Urinary bladder (tissue), 4 donors: ENCODE results near the gene CD3G. TPM values are rescaled to one million over a fixed set of nuclear protein-coding genes. Genes with fewer than 3 reads are reported as not detected.

Experiments
- DNase-seq: peaks from one replicate; pipeline ENCODE4 v3.0.0-alpha.2; 2015; ENCODE audit errors: extremely low spot score
- H3K27ac ChIP-seq: one replicate; pipeline ENCODE4 v1.5.1; 2013; ENCODE audit warnings: low read depth, mild to moderate bottlenecking, moderate library complexity
- H3K36me3 ChIP-seq: one replicate; pipeline ENCODE4 v1.6.1; 2013; ENCODE audit warnings: mild to moderate bottlenecking, moderate library complexity; ENCODE audit not compliant: insufficient read depth
- H3K4me1 ChIP-seq: one replicate; pipeline ENCODE4 v1.6.1; 2013; ENCODE audit warnings: mild to moderate bottlenecking, moderate library complexity; ENCODE audit not compliant: insufficient read depth
- H3K4me3 ChIP-seq: one replicate; pipeline ENCODE4 v1.5.1; 2013; ENCODE audit warnings: low read depth, low read length
- WGBS: extraction: QIAGEN DNeasy Blood & Tissue Kit; methylation state at CpG from one replicate; pipeline ENCODE4 v1.1.7; 2013; 5-methylcytosine and 5-hydroxymethylcytosine counted together
- polyA plus RNA-seq: library from polyadenylated mRNA; stranded (reverse); fragments of 200-250 nt; gene quantifications from one replicate; pipeline ENCODE4 v1.2.3, GENCODE V29; 2013
- total RNA-seq: library from RNA; depleted of rRNA; stranded (reverse); fragments of >200 nt; gene quantifications from one replicate; pipeline ENCODE4 v1.2.3, GENCODE V29; 2014
- donor health status: healthy with polysubstance abuse.
- donor health status: healthy.

The CD3G gene
- total and polyA plus RNA-seq, 2 donors = 0.48 to 1.1 TPM

- Histone ChIP-seq H3K4me3 (no peak overlapping the region), H3K36me3 (no peaks in the 10 kb centered on the region), H3K4me1 (peaks cover 4% of the 10 kb centered on the region), H3K27ac (no peak overlapping the region)
- WGBS = 57% methylated on average over 4 of the region's 4 CpGs
- no peak for DNase-seq
Measured at GRCh38 chr11:118313242-118313641, 30.9 kb upstream of the CD3G start.

- Histone ChIP-seq H3K4me1 (peaks cover 4% of the 10 kb centered on the region), H3K36me3 (no peaks in the 10 kb centered on the region), H3K27ac (no peak overlapping the region), H3K4me3 (no peak overlapping the region)
- no peak for DNase-seq
- WGBS = 49% methylated on average over 7 of the region's 7 CpGs
Measured at GRCh38 chr11:118314988-118315411, 29.1 kb upstream of the CD3G start.

DNA sequence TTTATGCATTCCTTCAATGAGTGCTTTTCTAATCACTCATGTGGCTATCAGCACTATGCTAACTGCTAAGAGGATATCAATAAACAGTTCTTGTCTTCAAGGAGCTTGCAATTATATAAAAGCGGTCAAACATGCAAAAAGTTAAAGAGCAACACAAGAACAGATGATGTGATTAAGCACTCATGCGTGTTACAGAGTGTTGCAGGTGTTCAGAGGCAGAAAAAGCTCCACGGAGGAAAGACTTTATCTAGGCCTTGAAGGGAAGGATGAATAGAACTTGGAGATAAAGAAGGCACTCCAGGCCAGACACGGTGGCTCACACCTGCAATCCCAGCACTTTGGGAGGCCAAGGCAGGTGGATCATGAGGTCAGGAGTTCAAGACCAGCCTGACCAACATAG is 26.0 kb upstream of the CD3G start:
- H3K36me3 ChIP-seq = no peaks in the 10 kb centered on the region
- H3K4me3 ChIP-seq = no peak overlapping the region
- 84% methylated on average over 4 of the region's 4 CpGs for WGBS
- H3K27ac ChIP-seq = no peak overlapping the region
- H3K4me1 ChIP-seq = peaks cover 4% of the 10 kb centered on the region
- DNase-seq = no peak

DNA sequence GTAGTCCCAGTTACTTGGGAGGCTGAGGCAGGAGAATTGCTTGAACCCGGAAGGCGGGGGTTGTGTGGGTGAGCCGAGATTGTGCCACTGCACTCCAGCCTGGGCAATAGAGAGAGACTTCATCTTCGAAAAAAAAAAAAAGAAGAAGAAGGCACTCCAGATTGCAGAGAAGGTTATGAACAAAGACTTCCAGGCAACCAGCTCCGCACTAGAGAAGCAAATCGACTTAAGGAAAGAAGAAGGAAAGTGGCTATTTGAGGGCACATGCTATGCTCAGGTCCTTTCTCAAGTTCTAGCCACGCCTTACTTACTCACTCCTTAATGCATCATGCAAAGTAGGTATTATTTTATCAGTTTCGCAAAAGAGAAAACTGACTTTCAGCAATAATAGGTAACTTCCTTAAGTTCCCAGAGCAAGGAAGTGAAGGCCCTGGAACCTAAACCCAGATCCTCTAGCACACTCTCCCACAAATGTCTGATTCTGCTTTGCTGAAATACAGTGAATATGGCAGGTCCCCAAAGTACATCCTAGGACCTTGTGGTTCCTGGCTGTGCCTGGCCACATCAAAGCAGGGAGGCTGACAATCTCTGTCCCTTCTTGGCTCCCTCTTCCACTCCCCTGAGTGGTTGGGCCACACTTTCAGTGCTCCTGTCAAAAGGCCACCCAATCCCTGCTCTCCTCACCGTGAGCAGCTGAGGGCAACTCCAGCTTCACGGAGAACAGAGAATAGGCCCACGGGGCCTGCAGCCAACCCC is 25.4 kb upstream of the CD3G start:
- Histone ChIP-seq H3K4me3 (no peak overlapping the region), H3K4me1 (peaks cover 4% of the 10 kb centered on the region), H3K27ac (no peak overlapping the region), H3K36me3 (no peaks in the 10 kb centered on the region)
- WGBS = 88% methylated on average over 11 of the region's 11 CpGs
- DNase-seq = no peak

DNA sequence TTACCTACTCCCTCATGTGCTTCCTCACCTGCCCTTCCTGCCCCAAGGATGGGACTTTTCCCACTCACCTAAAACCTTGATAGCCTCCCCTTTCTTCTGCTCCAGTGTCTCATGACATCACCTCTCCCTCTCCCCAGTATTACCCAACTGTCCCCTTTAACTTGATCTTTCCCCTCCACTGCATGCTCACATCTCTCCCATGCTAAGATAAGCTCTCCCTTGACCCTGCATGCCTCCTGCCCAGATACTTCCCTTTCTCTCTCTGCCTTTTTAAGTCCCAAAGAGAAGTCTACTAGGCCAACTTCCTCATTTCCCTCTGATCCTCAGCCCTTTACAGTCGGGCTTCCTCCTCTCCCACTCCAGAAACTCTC is 24.8 kb upstream of the CD3G start:
- H3K36me3 ChIP-seq = no peaks in the 10 kb centered on the region
- WGBS = 67% methylated on average over 1 of the region's 1 CpG
- DNase-seq = no peak
- H3K4me3 ChIP-seq = no peak overlapping the region
- no peak overlapping the region for H3K27ac ChIP-seq
- H3K4me1 ChIP-seq = peaks cover 4% of the 10 kb centered on the region

GRCh38 chr11:118320515-118320914 is 23.6 kb upstream of the CD3G start:
- Histone ChIP-seq H3K36me3 (no peaks in the 10 kb centered on the region), H3K4me3 (no peak overlapping the region), H3K27ac (no peak overlapping the region), H3K4me1 (peaks cover 4% of the 10 kb centered on the region)
- no peak for DNase-seq
- WGBS = 83% methylated on average over 3 of the region's 3 CpGs

GRCh38 chr11:118321386-118322082 is 22.6 kb upstream of the CD3G start:
- 50% methylated on average over 5 of the region's 5 CpGs for WGBS
- DNase-seq = no peak
- peaks cover 2% of the 10 kb centered on the region for H3K4me1 ChIP-seq
- no peaks in the 10 kb centered on the region for H3K36me3 ChIP-seq
- H3K27ac ChIP-seq = peak overlapping the region; percentile 59
- no peak overlapping the region for H3K4me3 ChIP-seq

DNA sequence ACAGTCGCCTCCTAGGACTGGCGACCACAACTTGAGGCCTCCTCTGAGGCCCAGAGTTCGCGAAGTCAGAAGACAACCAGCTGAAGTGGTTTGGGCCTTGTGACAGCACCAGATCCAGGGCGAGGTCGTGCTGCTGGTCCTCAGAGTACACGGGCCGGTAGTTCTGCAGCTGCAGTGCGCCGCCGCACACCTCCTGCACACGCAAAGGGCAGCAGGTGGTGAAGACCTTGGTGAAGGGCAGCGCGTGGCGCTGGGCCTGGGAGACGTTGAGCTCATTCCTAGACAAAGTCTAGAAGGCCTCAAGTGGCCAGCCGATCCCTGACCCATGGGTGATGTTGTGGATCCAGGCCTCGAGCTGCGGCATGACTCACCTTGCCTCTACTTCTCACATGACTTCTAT is 21.4 kb upstream of the CD3G start:
- 96% methylated on average over 19 of the region's 19 CpGs for WGBS
- H3K27ac ChIP-seq = no peak overlapping the region

DNA sequence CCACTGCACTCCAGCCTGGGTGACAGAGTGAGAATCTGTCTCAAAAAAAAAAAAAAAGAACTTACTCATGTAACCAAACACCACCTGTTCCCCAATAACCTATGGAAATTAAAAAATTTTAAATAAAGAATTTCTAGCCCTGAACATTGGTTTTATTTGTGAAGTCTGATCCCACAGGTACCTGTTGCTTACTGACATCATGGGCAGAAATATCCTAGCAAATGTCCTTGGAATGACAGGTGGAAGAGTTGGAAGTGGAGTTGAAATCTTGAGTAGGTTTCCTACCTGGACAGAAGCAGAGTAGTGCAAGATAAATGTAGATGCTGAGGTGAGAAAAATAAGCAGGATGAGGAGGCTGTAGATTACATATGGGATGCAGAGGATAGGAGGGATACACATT is 18.9 kb upstream of the CD3G start:
- no peak overlapping the region for H3K4me3 ChIP-seq
- no peak for DNase-seq
- H3K36me3 ChIP-seq = no peaks in the 10 kb centered on the region
- no peaks in the 10 kb centered on the region for H3K4me1 ChIP-seq
- H3K27ac ChIP-seq = no peak overlapping the region

More for the DNA sequence above, 21.4 kb upstream of the CD3G start:
- Histone ChIP-seq H3K4me3 (no peak overlapping the region), H3K36me3 (no peaks in the 10 kb centered on the region), H3K4me1 (no peaks in the 10 kb centered on the region)
- DNase-seq = no peak

DNA sequence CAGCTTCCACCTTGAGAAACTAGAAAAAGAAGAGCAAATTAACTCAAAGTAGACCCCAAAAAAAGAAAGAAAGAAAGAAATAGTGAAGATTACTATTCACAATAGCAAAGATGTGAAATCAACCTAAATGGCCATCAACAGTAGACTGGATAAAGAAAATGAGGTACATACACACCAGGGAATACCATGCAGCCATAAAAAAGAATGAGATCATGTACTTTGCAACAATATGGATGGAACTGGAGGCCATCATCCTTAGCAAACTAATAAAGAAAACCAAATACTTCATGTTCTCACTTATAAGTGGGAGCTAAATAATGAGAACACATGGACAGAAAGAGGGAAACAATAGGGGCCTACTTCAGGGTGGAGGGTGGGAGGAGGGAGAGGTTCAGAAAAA is 15.4 kb upstream of the CD3G start:
- no peak for DNase-seq
- H3K36me3 ChIP-seq = no peaks in the 10 kb centered on the region
- no peak overlapping the region for H3K4me3 ChIP-seq
- H3K27ac ChIP-seq = no peak overlapping the region
- H3K4me1 ChIP-seq = no peaks in the 10 kb centered on the region

GRCh38 chr11:118334745-118335144 is 9.4 kb upstream of the CD3G start:
- Histone ChIP-seq H3K4me3 (no peak overlapping the region), H3K4me1 (no peaks in the 10 kb centered on the region), H3K36me3 (no peaks in the 10 kb centered on the region), H3K27ac (no peak overlapping the region)
- 86% methylated on average over 1 of the region's 1 CpG for WGBS
- no peak for DNase-seq

DNA sequence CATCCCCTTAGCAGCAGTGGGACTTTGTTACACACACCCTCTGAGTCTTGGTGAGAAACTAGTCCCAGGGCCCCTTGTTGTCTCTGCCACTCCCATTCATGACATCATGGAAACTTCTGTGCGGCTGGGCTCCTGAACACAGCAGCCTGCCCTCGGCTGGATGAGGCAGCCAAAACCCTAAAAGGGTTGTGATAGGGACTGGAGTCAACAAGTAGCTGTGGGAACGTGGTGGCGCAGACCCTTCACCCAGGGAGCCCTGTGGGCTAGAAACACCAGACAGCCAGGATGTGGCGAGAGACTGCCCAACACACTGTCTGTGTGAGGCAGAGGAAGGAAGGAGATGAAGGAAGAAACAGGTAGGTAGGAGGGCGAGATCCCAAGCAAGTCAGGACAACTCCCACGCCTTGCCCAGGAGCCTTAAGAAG is 5.5 kb upstream of the CD3G start:
- no peak for DNase-seq

GRCh38 chr11:118339281-118339961 is 4.7 kb upstream of the CD3G start:
- WGBS = 74% methylated on average over 5 of the region's 5 CpGs

More for the DNA sequence above, 5.5 kb upstream of the CD3G start:
- Histone ChIP-seq H3K27ac (peak overlapping the region; percentile 28), H3K4me1 (no peaks in the 10 kb centered on the region), H3K36me3 (no peaks in the 10 kb centered on the region), H3K4me3 (no peak overlapping the region)
- 51% methylated on average over 7 of the region's 7 CpGs for WGBS

GRCh38 chr11:118340449-118340848 is 3.7 kb upstream of the CD3G start:
- H3K4me1 ChIP-seq = no peaks in the 10 kb centered on the region
- 83% methylated on average over 3 of the region's 3 CpGs for WGBS
- no peak overlapping the region for H3K4me3 ChIP-seq
- no peak overlapping the region for H3K27ac ChIP-seq
- no peaks in the 10 kb centered on the region for H3K36me3 ChIP-seq
- no peak for DNase-seq

More at GRCh38 chr11:118339281-118339961, 4.7 kb upstream of the CD3G start:
- Histone ChIP-seq H3K36me3 (no peaks in the 10 kb centered on the region), H3K4me3 (no peak overlapping the region), H3K27ac (peak overlapping the region; percentile 28), H3K4me1 (no peaks in the 10 kb centered on the region)
- DNase-seq = no peak
